ENCODE measurements around the gene SORCS2.

SORCS2 gene

DNA sequence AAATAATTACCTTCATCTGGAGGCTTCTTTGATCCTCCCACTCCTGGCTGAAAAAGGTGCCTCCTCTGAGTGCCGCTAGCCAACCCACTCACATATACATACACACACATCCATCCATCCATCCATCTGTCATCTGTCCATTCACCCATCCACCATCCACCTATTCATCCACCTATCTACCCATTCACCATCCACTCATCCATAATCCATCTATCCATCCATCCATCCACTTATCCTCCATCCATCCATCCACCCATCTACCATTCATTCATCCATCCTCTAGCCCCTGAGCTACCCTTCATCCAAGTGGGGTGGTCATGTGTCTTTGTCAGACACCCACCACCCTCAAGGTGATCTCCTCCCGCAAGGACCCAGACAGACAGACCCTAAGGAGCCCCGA, 423.9 kb downstream of the SORCS2 start:
- H3K4me3 ChIP-seq (ENCODE audit: low read depth, low read length): no peak overlapping the region
- no peak overlapping the region for H3K9ac ChIP-seq (ENCODE audit: low read length)
- H3K4me1 ChIP-seq (ENCODE audit: control insufficient read depth, insufficient read depth, low read length): no peaks in the 10 kb centered on the region
- no peak overlapping the region for H3K27ac ChIP-seq (ENCODE audit: low read depth, low read length)
- H3K9me3 ChIP-seq (ENCODE audit: control insufficient read depth, insufficient read depth, low read depth, low read length): no peaks in the 10 kb centered on the region
- no peaks in the 10 kb centered on the region for H3K36me3 ChIP-seq (ENCODE audit: control insufficient read depth, insufficient read depth, low read length)
- no peaks in the 10 kb centered on the region; the same call in 1 of the 2 replicates for H3K27me3 ChIP-seq (ENCODE audit: control insufficient read depth, insufficient read depth, low read length)

- peaks cover 2% of the 10 kb centered on the region; the same call in 1 of the 2 replicates for H3K27me3 ChIP-seq (ENCODE audit: control insufficient read depth, insufficient read depth, low read length)
- H3K36me3 ChIP-seq (ENCODE audit: control insufficient read depth, insufficient read depth, low read length): no peaks in the 10 kb centered on the region
- no peak overlapping the region for H3K4me3 ChIP-seq (ENCODE audit: low read depth, low read length)
- H3K4me1 ChIP-seq (ENCODE audit: control insufficient read depth, insufficient read depth, low read length): no peaks in the 10 kb centered on the region
- no peak overlapping the region for H3K9ac ChIP-seq (ENCODE audit: low read length)
- H3K27ac ChIP-seq (ENCODE audit: low read depth, low read length): no peak overlapping the region
- no peaks in the 10 kb centered on the region for H3K9me3 ChIP-seq (ENCODE audit: control insufficient read depth, insufficient read depth, low read depth, low read length)
Measured at GRCh38 chr4:7618361-7618760, 426.0 kb downstream of the SORCS2 start.

DNA sequence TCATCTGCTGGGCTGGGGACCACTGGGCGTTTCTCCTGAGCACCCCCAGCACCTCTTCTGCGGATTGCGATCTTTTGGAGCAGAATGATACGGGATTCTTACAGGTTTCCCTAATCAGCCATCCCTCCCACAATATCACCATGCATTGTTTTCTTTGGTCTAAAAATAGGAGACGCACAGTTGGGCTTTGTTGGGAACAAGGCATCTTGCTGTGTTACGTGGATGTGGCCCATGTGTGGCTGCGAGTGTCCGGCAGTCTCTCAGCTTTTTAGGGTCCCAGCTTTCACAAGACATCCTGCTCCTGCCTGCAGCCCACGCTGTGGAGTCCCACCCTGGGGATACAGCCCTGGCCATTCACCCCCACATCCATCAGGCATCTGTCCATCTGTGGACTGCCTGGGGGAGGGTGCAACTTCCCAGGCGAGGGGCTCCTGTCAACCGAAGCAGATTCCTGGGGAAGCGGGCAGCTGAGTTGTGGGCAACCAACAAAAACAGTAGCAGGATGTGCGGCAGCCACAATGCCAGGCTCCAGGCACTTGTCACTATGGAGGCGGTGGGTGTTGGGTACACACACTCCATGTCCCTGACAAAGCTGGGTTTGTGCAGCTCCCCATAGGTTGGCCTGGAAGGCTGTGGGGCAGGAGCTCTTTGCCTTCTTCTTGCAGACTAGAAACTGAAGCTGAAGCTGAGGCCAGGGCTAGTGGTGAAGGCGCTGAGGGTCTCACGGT, 427.9 kb downstream of the SORCS2 start:
- no peak overlapping the region for H3K27ac ChIP-seq (ENCODE audit: low read depth, low read length)
- H3K36me3 ChIP-seq (ENCODE audit: control insufficient read depth, insufficient read depth, low read length): no peaks in the 10 kb centered on the region
- H3K4me1 ChIP-seq (ENCODE audit: control insufficient read depth, insufficient read depth, low read length): no peaks in the 10 kb centered on the region
- no peaks in the 10 kb centered on the region for H3K9me3 ChIP-seq (ENCODE audit: control insufficient read depth, insufficient read depth, low read depth, low read length)
- no peak overlapping the region for H3K9ac ChIP-seq (ENCODE audit: low read length)
- peaks cover 5% of the 10 kb centered on the region; the same call in 1 of the 2 replicates for H3K27me3 ChIP-seq (ENCODE audit: control insufficient read depth, insufficient read depth, low read length)
- no peak overlapping the region for H3K4me3 ChIP-seq (ENCODE audit: low read depth, low read length)

DNA sequence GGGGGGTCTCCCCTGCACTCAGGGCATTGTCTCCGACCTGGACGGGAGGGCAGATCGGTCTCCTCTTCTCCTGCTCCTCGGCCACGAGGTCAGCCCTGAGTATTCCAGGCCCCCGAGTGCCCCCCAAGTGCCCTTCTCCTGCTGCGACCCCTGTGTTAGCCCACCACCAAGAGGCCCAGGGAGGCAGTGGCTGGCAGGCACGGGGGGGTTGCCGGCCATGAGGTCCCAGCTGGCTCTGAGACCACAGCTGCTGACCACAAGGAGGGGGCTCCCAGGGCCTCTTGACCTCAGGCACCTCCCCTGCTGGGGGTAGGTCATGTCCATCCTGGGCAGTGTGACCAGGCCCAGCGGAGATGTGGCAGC, 428.5 kb downstream of the SORCS2 start:
- Histone ChIP-seq H3K9me3 (ENCODE audit: control insufficient read depth, insufficient read depth, low read depth, low read length) (no peaks in the 10 kb centered on the region), H3K9ac (ENCODE audit: low read length) (no peak overlapping the region), H3K4me3 (ENCODE audit: low read depth, low read length) (no peak overlapping the region), H3K27me3 (ENCODE audit: control insufficient read depth, insufficient read depth, low read length) (peaks cover 5% of the 10 kb centered on the region; the same call in 1 of the 2 replicates), H3K4me1 (ENCODE audit: control insufficient read depth, insufficient read depth, low read length) (no peaks in the 10 kb centered on the region), H3K36me3 (ENCODE audit: control insufficient read depth, insufficient read depth, low read length) (no peaks in the 10 kb centered on the region), H3K27ac (ENCODE audit: low read depth, low read length) (no peak overlapping the region)

DNA sequence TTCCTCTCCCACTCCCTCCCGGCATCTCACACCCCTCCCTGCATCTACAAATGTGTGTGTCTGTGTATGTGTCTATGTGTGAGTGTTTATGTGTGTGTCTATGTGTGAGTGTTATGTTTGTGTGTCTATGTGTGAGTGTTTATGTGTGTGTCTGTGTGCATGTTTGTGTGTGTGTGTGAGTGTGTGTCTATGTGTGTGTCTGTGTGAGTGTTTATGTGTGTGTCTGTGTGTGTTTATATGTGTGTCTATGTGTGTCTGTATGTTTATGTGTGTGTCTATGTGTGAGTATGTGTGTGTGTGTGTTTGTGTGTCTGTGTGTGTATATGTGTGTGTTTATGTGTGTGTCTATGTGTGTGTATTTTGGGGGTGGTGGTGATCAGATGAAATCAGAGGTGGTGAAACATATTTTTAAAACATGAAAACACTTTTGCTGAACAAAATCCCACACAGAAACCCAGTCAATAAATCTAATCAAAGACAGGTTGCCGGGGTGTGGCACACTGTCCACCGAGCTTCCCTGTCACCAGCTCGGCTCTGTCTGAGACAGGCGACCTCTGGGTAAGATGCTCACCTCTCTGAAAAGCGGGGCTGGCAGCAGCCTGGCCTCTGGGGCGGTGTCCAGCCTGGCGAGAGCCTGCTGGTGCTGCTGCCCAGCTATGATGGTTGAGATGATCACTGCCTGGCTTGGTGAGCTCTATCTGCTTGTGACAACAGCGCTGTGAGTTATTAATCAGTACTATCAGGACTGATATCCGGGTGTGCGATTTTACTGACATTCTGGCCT, 429.1 kb downstream of the SORCS2 start:
- Histone ChIP-seq H3K27ac (ENCODE audit: low read depth, low read length) (no peak overlapping the region), H3K4me3 (ENCODE audit: low read depth, low read length) (no peak overlapping the region), H3K9ac (ENCODE audit: low read length) (no peak overlapping the region), H3K4me1 (ENCODE audit: control insufficient read depth, insufficient read depth, low read length) (no peaks in the 10 kb centered on the region), H3K27me3 (ENCODE audit: control insufficient read depth, insufficient read depth, low read length) (peaks cover 5% of the 10 kb centered on the region; the same call in 1 of the 2 replicates), H3K36me3 (ENCODE audit: control insufficient read depth, insufficient read depth, low read length) (no peaks in the 10 kb centered on the region), H3K9me3 (ENCODE audit: control insufficient read depth, insufficient read depth, low read depth, low read length) (no peaks in the 10 kb centered on the region)

GRCh38 chr4:7622371-7622770, 430.0 kb downstream of the SORCS2 start:
- H3K9ac ChIP-seq (ENCODE audit: low read length): no peak overlapping the region
- no peaks in the 10 kb centered on the region for H3K4me1 ChIP-seq (ENCODE audit: control insufficient read depth, insufficient read depth, low read length)
- no peak overlapping the region for H3K27ac ChIP-seq (ENCODE audit: low read depth, low read length)
- no peak overlapping the region for H3K4me3 ChIP-seq (ENCODE audit: low read depth, low read length)
- no peaks in the 10 kb centered on the region for H3K9me3 ChIP-seq (ENCODE audit: control insufficient read depth, insufficient read depth, low read depth, low read length)
- H3K27me3 ChIP-seq (ENCODE audit: control insufficient read depth, insufficient read depth, low read length): peaks cover 5% of the 10 kb centered on the region; the same call in 1 of the 2 replicates
- no peaks in the 10 kb centered on the region for H3K36me3 ChIP-seq (ENCODE audit: control insufficient read depth, insufficient read depth, low read length)

DNA sequence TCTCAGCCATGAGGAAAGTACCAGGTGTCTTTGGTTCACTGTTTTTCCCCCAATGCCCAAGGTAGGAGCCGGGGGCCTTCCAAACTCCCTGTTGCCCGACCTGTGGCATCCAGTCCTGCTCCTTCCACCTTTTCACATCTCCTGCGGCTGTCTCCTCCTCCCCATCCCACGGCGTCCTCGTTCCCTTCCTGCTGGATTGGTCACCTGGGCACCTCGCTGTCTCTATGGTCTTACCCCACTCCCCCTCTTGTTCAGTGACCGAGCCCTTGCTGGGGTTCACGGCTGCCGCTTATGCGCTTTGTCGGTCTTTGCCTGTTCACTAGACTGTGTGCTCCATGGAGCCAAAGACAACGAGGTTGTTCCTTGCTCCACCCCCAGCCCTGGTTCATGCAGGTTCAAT, 431.1 kb downstream of the SORCS2 start:
- Histone ChIP-seq H3K36me3 (ENCODE audit: control insufficient read depth, insufficient read depth, low read length) (no peaks in the 10 kb centered on the region), H3K9me3 (ENCODE audit: control insufficient read depth, insufficient read depth, low read depth, low read length) (no peaks in the 10 kb centered on the region), H3K27me3 (ENCODE audit: control insufficient read depth, insufficient read depth, low read length) (0 out of 2 replicates have a peak, but pooled peaks cover 5% of the 10 kb centered on the region), H3K4me3 (ENCODE audit: low read depth, low read length) (no peak overlapping the region), H3K9ac (ENCODE audit: low read length) (no peak overlapping the region), H3K27ac (ENCODE audit: low read depth, low read length) (no peak overlapping the region), H3K4me1 (ENCODE audit: control insufficient read depth, insufficient read depth, low read length) (no peaks in the 10 kb centered on the region)

DNA sequence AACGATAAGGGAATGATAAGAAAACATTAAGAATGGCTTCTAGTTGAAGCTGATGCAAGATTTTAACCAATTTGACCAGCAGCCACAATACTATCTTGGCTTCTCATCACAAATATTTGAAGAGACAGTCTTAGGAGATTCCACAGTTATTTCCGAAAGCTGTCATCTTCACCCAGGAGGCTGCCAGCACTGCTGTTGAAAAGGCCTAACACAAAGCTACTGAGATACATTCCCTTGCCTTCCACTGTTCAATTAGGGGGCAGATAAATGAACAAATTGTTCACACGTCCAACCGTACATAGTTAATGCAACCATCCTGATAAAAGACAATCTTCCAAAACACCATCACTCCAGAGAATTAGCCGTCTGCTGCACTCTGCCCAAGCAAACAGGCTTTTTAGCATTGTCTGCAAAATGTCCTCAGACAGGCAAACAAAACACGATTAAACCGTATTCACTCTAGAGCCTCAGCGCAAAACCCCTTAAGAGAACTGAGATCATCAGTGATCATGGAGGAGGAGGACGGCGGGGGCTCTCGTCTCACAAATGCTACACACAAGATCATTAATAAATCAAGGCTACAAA, 432.1 kb downstream of the SORCS2 start:
- H3K9ac ChIP-seq (ENCODE audit: low read length): no peak overlapping the region
- no peak overlapping the region for H3K4me3 ChIP-seq (ENCODE audit: low read depth, low read length)
- 0 out of 2 replicates have a peak, but pooled peaks cover 5% of the 10 kb centered on the region for H3K27me3 ChIP-seq (ENCODE audit: control insufficient read depth, insufficient read depth, low read length)
- no peaks in the 10 kb centered on the region for H3K4me1 ChIP-seq (ENCODE audit: control insufficient read depth, insufficient read depth, low read length)
- no peak overlapping the region for H3K27ac ChIP-seq (ENCODE audit: low read depth, low read length)
- H3K36me3 ChIP-seq (ENCODE audit: control insufficient read depth, insufficient read depth, low read length): no peaks in the 10 kb centered on the region
- peaks cover 3% of the 10 kb centered on the region; the same call in 1 of the 2 replicates for H3K9me3 ChIP-seq (ENCODE audit: control insufficient read depth, insufficient read depth, low read depth, low read length)

- Histone ChIP-seq H3K27me3 (ENCODE audit: control insufficient read depth, insufficient read depth, low read length) (0 out of 2 replicates have a peak, but pooled peaks cover 5% of the 10 kb centered on the region), H3K9ac (ENCODE audit: low read length) (no peak overlapping the region), H3K9me3 (ENCODE audit: control insufficient read depth, insufficient read depth, low read depth, low read length) (peaks cover 9% of the 10 kb centered on the region), H3K4me3 (ENCODE audit: low read depth, low read length) (no peak overlapping the region), H3K4me1 (ENCODE audit: control insufficient read depth, insufficient read depth, low read length) (no peaks in the 10 kb centered on the region), H3K27ac (ENCODE audit: low read depth, low read length) (no peak overlapping the region), H3K36me3 (ENCODE audit: control insufficient read depth, insufficient read depth, low read length) (no peaks in the 10 kb centered on the region)
Measured at GRCh38 chr4:7625071-7625470, 432.7 kb downstream of the SORCS2 start.

GRCh38 chr4:7626531-7626930, 434.2 kb downstream of the SORCS2 start:
- no peak overlapping the region for H3K4me3 ChIP-seq (ENCODE audit: low read depth, low read length)
- H3K36me3 ChIP-seq (ENCODE audit: control insufficient read depth, insufficient read depth, low read length): no peaks in the 10 kb centered on the region

More at GRCh38 chr4:7626531-7626930, 434.2 kb downstream of the SORCS2 start:
- Histone ChIP-seq H3K9ac (ENCODE audit: low read length) (no peak overlapping the region), H3K27ac (ENCODE audit: low read depth, low read length) (no peak overlapping the region), H3K9me3 (ENCODE audit: control insufficient read depth, insufficient read depth, low read depth, low read length) (peaks cover 9% of the 10 kb centered on the region), H3K4me1 (ENCODE audit: control insufficient read depth, insufficient read depth, low read length) (no peaks in the 10 kb centered on the region), H3K27me3 (ENCODE audit: control insufficient read depth, insufficient read depth, low read length) (0 out of 2 replicates have a peak, but pooled peaks cover 5% of the 10 kb centered on the region)
